HG03342 (cell line): ENCODE measurements around the gene TRMT11.
"Not testable (repeated sequence)": the region's sequence is repeated elsewhere in the genome, so short reads cannot be mapped to it uniquely, and the experiment has no call there.

Source experiments
- ATAC-seq: cut with Tn5 transposase; IDR thresholded peaks from one replicate; pipeline ENCODE4 v1.9.1; 2021; ENCODE audit warnings: mild to moderate bottlenecking, moderate library complexity; ENCODE audit not compliant: unreplicated experiment

The TRMT11 gene

GRCh38 chr6:125956506-125957390 lies 29.6 kb upstream of the TRMT11 start, which contains the start of gene HINT3:
Gene HINT3, plus strand, starts transcription at chr6:125956770. Its CDS starts 208 bp downstream, at chr6:125956978.
- peak; percentile 91 for ATAC-seq

- ATAC-seq: no peak
These were observed 29.0 kb upstream of the TRMT11 start for GRCh38 chr6:125957391-125957693.

- ATAC-seq: no peak
These were observed 28.5 kb upstream of the TRMT11 start for GRCh38 chr6:125957845-125958244.

- no peak for ATAC-seq
These were observed 27.3 kb upstream of the TRMT11 start for GRCh38 chr6:125959041-125959440.

GRCh38 chr6:125961117-125961516 lies 25.2 kb upstream of the TRMT11 start:
- ATAC-seq: no peak

GRCh38 chr6:125962900-125963497 lies 23.3 kb upstream of the TRMT11 start:
- no peak for ATAC-seq

GRCh38 chr6:125963817-125964216 lies 22.5 kb upstream of the TRMT11 start:
- ATAC-seq: no peak

- no peak for ATAC-seq
These were observed 19.8 kb upstream of the TRMT11 start for GRCh38 chr6:125966569-125966968.

GRCh38 chr6:125968493-125968892 lies 17.8 kb upstream of the TRMT11 start:
- no peak for ATAC-seq

- ATAC-seq: no peak
These were observed 15.6 kb upstream of the TRMT11 start for GRCh38 chr6:125970760-125971159.

GRCh38 chr6:125972478-125972877 lies 13.9 kb upstream of the TRMT11 start:
- ATAC-seq: not testable (repeated sequence)

GRCh38 chr6:125974214-125974866 lies 12.0 kb upstream of the TRMT11 start:
- peak; percentile 90 for ATAC-seq

- no peak for ATAC-seq
These were observed 7.2 kb upstream of the TRMT11 start for GRCh38 chr6:125979101-125979500.

GRCh38 chr6:125981571-125982185 lies 4.7 kb upstream of the TRMT11 start:
- no peak for ATAC-seq

- ATAC-seq: no peak
These were observed 2.9 kb upstream of the TRMT11 start for GRCh38 chr6:125983246-125983945.

GRCh38 chr6:125984311-125984710 lies 2.0 kb upstream of the TRMT11 start:
- no peak for ATAC-seq

- no peak for ATAC-seq
These were observed 818 bp upstream of the TRMT11 start for GRCh38 chr6:125985522-125985921.

GRCh38 chr6:125985979-125986300 lies 400 bp upstream of the TRMT11 start:
- no peak for ATAC-seq

GRCh38 chr6:125987026-125987617 lies 782 bp downstream of the TRMT11 start:
- peak; percentile 24 for ATAC-seq

- ATAC-seq: no peak
These were observed 1.9 kb downstream of the TRMT11 start for GRCh38 chr6:125988280-125988679.

GRCh38 chr6:125989631-125990030 lies 3.3 kb downstream of the TRMT11 start:
- no peak for ATAC-seq
